ENCODE measurements around the gene GRB7.

GRB7 gene

GRCh38 chr17:39736319-39737165, 1.2 kb upstream of the GRB7 start:
- TF ChIP-seq SIN3A (IDR thresholded peaks at IDR 0.05; ENCODE audit: borderline replicate concordance, insufficient read depth, low read length): no peak
- no peak for TF ChIP-seq TAF1 (IDR thresholded peaks at IDR 0.05; ENCODE audit: borderline replicate concordance, insufficient read depth, low read length)
- TF ChIP-seq, protein P1, sequence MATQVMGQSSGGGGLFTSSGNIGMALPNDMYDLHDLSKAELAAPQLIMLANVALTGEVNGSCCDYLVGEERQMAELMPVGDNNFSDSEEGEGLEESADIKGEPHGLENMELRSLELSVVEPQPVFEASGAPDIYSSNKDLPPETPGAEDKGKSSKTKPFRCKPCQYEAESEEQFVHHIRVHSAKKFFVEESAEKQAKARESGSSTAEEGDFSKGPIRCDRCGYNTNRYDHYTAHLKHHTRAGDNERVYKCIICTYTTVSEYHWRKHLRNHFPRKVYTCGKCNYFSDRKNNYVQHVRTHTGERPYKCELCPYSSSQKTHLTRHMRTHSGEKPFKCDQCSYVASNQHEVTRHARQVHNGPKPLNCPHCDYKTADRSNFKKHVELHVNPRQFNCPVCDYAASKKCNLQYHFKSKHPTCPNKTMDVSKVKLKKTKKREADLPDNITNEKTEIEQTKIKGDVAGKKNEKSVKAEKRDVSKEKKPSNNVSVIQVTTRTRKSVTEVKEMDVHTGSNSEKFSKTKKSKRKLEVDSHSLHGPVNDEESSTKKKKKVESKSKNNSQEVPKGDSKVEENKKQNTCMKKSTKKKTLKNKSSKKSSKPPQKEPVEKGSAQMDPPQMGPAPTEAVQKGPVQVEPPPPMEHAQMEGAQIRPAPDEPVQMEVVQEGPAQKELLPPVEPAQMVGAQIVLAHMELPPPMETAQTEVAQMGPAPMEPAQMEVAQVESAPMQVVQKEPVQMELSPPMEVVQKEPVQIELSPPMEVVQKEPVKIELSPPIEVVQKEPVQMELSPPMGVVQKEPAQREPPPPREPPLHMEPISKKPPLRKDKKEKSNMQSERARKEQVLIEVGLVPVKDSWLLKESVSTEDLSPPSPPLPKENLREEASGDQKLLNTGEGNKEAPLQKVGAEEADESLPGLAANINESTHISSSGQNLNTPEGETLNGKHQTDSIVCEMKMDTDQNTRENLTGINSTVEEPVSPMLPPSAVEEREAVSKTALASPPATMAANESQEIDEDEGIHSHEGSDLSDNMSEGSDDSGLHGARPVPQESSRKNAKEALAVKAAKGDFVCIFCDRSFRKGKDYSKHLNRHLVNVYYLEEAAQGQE (IDR thresholded peaks at IDR 0.05; ENCODE audit: insufficient read depth in 1 of 2, low read depth in 2 of 2, low read length in 2 of 2): no peak
- no peak for TF ChIP-seq POLR2AphosphoS5 (IDR thresholded peaks at IDR 0.05; ENCODE audit: low read depth, low read length)
- TF ChIP-seq FOXP2 (optimal IDR thresholded peaks at IDR 0.05; ENCODE audit: borderline replicate concordance, extremely low read depth, extremely low read length, insufficient read depth): no peak

- TF ChIP-seq SIN3A (IDR thresholded peaks at IDR 0.05; ENCODE audit: borderline replicate concordance, insufficient read depth, low read length) (no peak), FOXP2 (optimal IDR thresholded peaks at IDR 0.05; ENCODE audit: borderline replicate concordance, extremely low read depth, extremely low read length, insufficient read depth) (no peak), POLR2AphosphoS5 (IDR thresholded peaks at IDR 0.05; ENCODE audit: low read depth, low read length) (no peak), TAF1 (IDR thresholded peaks at IDR 0.05; ENCODE audit: borderline replicate concordance, insufficient read depth, low read length) (no peak)
- TF ChIP-seq, protein P1 (IDR thresholded peaks at IDR 0.05; ENCODE audit: insufficient read depth in 1 of 2, low read depth in 2 of 2, low read length in 2 of 2): no peak
These were observed 455 bp upstream of the GRB7 start for GRCh38 chr17:39737206-39737759.

DNA sequence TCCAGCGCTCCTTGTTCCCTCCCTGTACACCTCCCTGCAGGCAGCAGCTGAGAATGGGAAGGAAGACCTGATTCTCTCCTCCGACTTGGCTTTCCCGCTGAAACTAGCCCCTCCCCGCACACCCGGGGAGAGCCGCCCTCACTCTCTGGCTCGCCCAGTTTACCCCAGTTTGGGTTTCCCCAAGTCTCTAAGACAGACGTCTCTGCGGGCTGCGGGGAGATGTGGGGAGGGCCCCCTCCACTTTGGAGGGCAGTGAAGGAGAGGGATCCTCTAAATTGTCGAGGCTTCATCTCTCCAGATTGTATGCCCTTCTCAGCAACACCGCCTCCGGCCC, 797 bp downstream of the GRB7 start:
- TF ChIP-seq FOXP2 (optimal IDR thresholded peaks at IDR 0.05; ENCODE audit: borderline replicate concordance, extremely low read depth, extremely low read length, insufficient read depth) (no peak), POLR2AphosphoS5 (IDR thresholded peaks at IDR 0.05; ENCODE audit: low read depth, low read length) (no peak), SIN3A (IDR thresholded peaks at IDR 0.05; ENCODE audit: borderline replicate concordance, insufficient read depth, low read length) (no peak), TAF1 (IDR thresholded peaks at IDR 0.05; ENCODE audit: borderline replicate concordance, insufficient read depth, low read length) (no peak)
- TF ChIP-seq, protein P1 (IDR thresholded peaks at IDR 0.05; ENCODE audit: insufficient read depth in 1 of 2, low read depth in 2 of 2, low read length in 2 of 2): no peak

DNA sequence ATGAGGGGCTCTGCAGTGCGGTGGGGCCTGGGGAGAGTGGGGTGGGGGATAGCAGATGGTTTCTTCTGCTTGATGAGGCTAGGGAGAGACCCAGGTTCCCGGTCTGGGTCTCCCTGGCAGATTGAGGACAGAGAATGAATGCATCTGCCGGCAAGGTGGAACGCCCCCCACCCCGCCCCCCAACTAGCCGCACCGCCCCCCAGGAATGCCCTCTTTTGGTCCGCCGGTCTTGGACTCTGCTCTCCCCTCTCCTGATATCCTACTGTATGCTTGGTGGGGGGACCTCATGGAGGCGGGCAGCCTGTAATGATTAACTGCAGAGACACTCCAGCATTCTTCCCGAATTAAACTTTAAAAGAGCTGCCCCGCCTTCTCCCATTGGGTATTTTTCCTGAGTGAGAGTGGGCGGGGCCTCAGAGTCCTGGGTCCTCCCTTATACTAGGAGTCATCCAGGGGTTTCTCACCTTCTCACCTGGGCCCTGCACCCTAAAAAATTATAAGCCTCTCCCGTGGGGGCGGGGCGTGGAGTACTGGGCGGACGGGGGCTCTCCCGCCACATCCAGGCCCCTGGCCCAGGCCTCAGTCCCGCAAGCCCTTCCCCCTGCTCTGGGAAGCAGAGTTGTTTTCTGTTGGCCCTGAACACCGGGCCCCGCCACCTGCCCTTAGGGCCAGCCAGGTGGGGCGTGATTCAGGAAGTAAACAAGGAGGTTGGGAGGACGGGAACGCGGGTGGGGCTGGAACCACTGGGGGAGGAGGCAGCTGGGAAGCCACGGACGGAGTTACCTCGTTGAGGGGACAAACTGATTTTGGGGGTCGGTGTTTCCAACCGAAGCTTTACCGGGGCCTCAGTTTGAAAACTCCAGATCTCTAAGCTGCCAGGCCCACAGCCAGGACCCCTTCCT, 1.5 kb downstream of the GRB7 start:
- TF ChIP-seq FOXP2 (optimal IDR thresholded peaks at IDR 0.05; ENCODE audit: borderline replicate concordance, extremely low read depth, extremely low read length, insufficient read depth) (no peak), POLR2AphosphoS5 (IDR thresholded peaks at IDR 0.05; ENCODE audit: low read depth, low read length) (no peak), TAF1 (IDR thresholded peaks at IDR 0.05; ENCODE audit: borderline replicate concordance, insufficient read depth, low read length) (no peak), SIN3A (IDR thresholded peaks at IDR 0.05; ENCODE audit: borderline replicate concordance, insufficient read depth, low read length) (no peak)
- TF ChIP-seq, protein P1 (IDR thresholded peaks at IDR 0.05; ENCODE audit: insufficient read depth in 1 of 2, low read depth in 2 of 2, low read length in 2 of 2): no peak

Data from PFSK-1 (cell line).